ENCODE data around the gene RND3.

GRCh38 chr2:150471813-150472510 is 15.5 kb downstream of the RND3 start:
- TF ChIP-seq POLR2AphosphoS5 (IDR thresholded peaks at IDR 0.05; ENCODE audit: low read depth, low read length), result no peak
- TF ChIP-seq POLR2A (IDR thresholded peaks at IDR 0.05; ENCODE audit: low read depth, low read length), result no peak
- TF ChIP-seq TAF1 (IDR thresholded peaks at IDR 0.05; ENCODE audit: low read depth, low read length), result no peak
- no peak for TF ChIP-seq SPI1 (IDR thresholded peaks at IDR 0.05; ENCODE audit: low read depth, low read length)
- no peak for TF ChIP-seq POU2F2 (IDR thresholded peaks at IDR 0.05; ENCODE audit: low read depth, low read length)
- no peak for TF ChIP-seq PAX5 (IDR thresholded peaks at IDR 0.05; ENCODE audit: insufficient read depth, low read length, severe bottlenecking)
